Activated CD8-positive, alpha-beta memory T cell treated with anti-CD3 and anti-CD28 coated beads for 1 hour (primary cell): ENCODE data around the gene C9.
"Not testable (repeated sequence)": the region's sequence is repeated elsewhere in the genome, so short reads cannot be mapped to it uniquely, and the experiment has no call there.

ENCODE experiments used
- DNase-seq, 2 donors: peaks; one replicate each; pipeline ENCODE4 v3.0.0-alpha.2; 2020; ENCODE audit warnings: low read depth in 1 of 2; ENCODE audit errors: extremely low read depth in 1 of 2

The C9 gene

DNA sequence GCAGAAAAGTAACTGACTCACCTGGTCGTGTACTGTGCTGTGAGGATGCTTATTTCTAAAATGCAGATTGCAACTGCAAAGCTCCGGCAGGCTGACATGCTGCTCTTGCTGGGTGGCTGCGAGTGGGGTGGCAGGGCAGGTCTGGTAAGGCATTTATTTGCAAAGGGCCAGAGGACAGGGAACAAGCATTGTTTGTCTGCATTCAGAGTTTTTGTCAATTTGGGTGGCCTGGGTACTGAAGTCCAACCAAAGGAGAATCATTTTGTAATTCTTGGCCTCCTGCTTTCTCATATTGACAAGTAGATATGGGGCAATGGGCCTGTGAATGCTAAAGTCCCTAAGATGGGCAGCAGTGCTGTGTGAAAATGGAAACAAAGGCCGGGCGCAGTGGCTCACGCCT lies at the start of gene C9:
C9 (minus strand) TSS at position 129 of the 400 bp plus-strand sequence; CDS start at position 98, 31 bp downstream.
- no peak for DNase-seq

DNA sequence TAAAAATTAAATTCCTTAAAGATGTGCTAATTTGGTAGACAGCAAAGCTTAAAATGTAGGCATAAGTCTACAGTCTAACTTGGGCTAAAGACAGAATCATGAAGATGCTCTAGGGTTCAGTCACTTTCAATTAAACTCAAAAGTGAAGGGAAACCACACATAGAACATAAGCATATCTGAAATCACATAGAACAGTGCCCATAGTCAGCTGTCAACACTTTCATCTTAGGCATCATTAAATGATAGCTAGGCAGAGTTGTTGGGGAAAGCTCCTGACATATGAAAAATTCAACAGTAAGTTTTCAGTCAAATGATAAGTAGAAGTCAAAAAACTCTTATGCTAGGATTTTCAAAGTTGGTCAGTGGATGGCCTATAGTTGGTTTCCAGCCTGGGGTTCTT lies 49.5 kb upstream of the C9 start:
- no peak for DNase-seq

GRCh38 chr5:39412721-39413394 lies 48.6 kb upstream of the C9 start:
- no peak for DNase-seq

GRCh38 chr5:39411985-39412384 lies 47.7 kb upstream of the C9 start:
- DNase-seq = no peak

DNA sequence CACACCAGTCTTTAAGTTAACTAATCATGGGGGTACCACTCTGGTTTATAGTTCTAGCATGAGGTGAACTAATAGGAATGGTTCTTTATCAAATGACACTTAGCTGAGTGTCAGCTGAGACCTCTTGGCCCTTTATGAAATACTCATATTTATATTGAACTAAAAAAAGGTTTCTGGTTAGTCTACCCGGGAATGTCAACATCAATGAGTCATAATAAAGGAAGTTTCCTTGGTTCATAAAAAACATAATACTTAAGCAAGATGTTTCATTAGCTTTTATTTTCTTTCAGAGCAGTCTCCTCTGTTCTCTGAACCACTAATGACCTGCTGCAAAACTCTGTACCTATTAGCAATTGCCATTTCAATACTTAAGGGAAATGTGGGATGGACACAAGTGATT lies 46.8 kb upstream of the C9 start:
- DNase-seq = no peak

GRCh38 chr5:39409033-39409432 lies 44.7 kb upstream of the C9 start:
- no peak for DNase-seq

DNA sequence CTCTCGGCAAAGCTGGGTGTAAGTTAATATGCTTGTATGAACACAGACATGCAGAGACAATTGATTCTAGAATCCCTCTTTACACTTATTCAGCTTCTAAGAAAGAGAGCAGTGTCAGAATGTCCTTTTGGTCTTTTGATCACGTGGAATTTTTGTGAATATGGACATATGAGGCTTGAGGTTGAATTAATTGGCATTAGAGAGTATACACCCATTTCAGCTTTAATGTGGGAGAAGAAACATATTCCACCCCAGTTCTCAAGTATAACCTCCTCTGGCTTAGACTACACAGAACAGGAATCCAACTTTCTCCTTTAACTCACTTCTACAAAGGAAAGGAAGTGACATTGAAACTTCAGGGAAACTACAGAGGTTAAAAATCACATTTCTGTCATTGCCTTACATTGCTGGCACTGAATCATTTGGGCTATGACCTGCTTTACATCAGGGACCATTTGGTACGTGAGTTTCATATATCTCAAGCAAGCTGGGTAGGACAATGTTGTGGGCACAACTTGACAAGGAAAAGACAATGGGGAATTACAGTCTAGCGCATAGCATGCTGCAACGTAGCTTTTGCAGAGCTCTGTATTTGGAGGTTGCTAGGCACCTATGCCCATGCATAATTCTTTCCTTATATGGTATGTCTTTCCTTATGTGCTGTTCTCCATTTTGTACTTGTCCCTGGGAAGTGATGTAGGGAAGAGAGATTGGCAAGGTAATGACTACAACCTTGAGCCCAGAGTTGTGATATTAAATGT lies 41.0 kb upstream of the C9 start:
- no peak for DNase-seq

DNA sequence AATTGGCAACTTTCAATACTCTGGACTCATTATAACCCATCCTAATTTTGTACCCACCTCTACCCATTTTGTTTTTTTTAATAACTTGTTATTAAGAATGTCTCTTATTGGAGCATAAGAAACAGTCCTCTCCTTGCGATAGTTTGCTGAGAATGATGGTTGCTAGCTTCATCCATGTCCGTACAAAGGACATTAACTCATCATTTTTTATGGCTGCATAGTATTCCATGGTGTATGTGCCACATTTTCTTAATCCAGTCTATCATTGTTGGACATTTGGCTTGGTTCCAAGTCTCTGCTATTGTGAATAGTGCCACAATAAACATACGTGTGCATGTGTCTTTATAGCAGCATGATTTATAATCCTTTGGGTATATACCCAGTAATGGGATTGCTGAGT lies 39.5 kb upstream of the C9 start:
- DNase-seq = not testable (repeated sequence)

DNA sequence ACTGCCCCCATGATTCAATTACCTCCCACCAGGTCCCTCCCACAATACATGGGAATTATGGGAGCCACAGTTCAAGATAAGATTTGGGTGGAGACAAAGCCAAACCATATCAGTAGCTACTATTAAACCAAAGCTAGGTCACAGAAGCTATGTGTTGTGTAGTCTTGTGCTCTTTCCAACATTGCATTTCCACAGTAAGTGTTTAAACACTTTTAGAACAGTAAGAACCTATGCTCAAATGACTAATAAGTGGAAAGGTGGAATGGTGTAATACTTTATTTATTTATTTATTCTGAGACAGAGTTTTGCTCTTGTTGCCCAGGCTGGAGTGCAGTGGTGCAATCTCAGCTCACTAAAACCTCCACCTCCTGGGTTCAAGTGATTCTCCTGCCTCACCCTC lies 37.8 kb upstream of the C9 start:
- not testable (repeated sequence) for DNase-seq

GRCh38 chr5:39400713-39401578 lies 36.7 kb upstream of the C9 start:
- DNase-seq = no peak

- no peak for DNase-seq
These were observed 35.1 kb upstream of the C9 start for GRCh38 chr5:39399135-39400036.

DNA sequence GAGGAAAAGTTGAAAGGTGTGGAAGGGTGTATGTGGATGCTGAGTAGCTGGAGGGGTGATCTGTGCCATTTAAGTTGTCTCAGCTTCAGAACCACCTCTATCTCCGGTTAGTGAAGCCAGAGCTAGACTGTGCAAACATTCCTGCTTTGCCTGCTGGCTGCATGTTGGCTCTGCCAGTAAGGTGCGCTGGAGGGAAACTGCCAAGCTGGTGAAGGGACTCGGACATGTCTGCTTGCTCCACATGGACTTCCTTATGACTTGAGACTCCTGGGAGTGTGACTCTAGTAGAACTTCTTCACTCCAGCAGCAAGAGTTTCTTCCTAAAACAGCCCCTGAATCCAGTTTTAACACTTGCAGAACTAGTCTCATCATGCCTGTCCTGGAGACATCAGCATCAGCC lies 32.5 kb upstream of the C9 start:
- no peak for DNase-seq

- DNase-seq = no peak
These were observed 31.2 kb upstream of the C9 start for GRCh38 chr5:39395521-39395920.

DNA sequence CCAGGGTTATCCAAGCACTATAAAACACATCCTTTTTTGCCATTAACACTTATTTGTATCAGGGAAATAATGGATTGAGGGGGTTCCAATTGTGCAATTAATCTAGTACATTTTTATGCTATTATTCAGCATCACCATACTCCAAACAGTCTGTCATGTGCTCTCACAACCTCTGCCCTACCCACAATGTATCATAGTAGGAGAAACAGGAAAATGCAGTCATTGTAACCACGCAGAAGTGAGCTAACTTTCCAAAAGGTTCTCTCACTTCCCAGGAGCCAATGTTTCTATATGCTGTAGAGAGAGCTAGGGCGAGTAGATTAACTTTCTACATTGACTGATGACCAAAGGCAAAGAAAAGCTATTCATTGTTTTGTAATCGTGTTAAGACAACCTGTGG lies 30.7 kb upstream of the C9 start:
- DNase-seq = no peak

DNA sequence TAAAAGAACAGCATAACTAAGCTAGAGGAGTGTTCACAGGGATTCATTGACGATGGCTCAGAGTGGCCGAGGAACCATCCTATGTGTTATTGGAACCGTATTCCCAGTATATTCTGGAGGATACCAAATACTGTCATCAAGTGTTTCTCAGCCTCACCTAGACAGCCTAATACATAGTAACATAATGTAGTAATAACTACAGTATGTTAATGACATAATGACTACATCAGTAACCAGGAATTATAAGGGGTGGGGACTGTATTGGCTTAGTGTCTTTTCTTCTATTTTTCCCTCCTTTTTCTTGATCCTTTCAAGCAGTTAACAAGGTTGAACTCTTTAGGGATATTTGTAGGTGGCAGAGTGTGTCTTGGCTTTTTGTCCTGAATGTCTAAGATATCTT lies 26.6 kb upstream of the C9 start:
- DNase-seq = no peak

DNA sequence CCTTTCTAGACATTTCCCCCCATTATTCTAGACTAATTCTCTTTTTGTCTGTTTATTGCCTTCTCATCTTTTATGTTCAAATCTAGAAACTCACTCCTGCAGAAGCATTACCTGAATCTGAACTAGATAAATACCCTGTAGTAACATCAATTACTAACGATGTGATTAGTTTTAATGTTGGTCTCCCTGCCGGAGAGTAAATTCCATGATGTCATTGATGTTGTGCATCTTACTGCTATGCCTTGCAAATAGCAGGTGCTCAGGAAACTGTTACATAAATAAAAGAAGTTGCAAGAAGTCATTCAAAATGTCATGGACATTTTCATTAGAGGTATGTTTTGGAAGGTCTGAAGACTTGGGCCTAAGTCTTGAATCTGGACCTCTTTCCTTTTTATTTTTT lies 23.0 kb upstream of the C9 start:
- no peak for DNase-seq

GRCh38 chr5:39384271-39384670 lies 20.0 kb upstream of the C9 start:
- no peak for DNase-seq

GRCh38 chr5:39381376-39381775 lies 17.1 kb upstream of the C9 start:
- DNase-seq = no peak

- DNase-seq = no peak
These were observed 15.4 kb upstream of the C9 start for GRCh38 chr5:39379693-39380092.

GRCh38 chr5:39377613-39378012 lies 13.3 kb upstream of the C9 start:
- DNase-seq = no peak

DNA sequence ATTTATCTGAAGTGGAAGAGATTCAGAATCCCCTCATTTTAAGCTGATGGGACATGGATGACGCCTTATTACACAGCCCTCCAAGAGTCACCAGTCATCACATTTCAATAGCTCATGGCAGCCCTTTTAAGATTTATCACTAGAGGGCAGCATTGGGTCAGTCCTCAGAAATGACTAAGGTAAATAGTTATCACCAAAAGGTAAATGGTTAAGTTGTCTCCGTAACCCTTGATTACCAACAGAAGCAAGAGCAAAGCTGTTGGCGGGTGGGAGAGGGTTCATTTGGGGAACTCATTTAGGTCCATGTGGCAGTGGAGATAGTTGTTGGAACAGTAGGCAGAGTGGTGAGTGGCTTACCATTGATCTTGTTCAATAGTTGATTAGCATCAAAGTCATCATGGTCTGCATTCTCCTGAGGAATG lies 12.0 kb upstream of the C9 start:
- DNase-seq = no peak
